AG20443 (cell line): ENCODE results near the gene STAM2.
"Not testable (repeated sequence)": the region's sequence is repeated elsewhere in the genome, so short reads cannot be mapped to it uniquely, and the experiment has no call there.

ENCODE experiments used
- DNase-seq: peaks from one replicate; pipeline ENCODE4 v3.0.0; 2012; ENCODE audit warnings: low spot score, mixed read lengths

STAM2 gene

DNA sequence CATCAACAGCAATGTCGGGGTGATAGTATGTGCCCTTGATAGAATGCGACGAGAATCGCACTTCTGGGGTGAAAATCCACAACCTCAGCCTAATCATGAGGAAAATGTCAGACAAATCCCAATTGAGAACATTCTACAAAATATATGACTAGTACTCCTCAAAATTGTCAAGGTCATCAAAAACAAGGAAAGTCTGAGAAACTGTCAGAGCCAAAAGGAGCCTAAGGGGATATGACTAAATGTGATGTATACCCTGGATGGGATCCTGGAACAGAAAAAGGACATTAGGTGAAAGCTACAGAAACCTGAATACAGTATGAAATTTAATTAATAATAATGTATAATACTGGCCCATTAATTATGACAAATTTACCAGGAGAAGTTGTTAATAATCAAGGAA lies 69.1 kb downstream of the STAM2 start:
- no peak for DNase-seq

DNA sequence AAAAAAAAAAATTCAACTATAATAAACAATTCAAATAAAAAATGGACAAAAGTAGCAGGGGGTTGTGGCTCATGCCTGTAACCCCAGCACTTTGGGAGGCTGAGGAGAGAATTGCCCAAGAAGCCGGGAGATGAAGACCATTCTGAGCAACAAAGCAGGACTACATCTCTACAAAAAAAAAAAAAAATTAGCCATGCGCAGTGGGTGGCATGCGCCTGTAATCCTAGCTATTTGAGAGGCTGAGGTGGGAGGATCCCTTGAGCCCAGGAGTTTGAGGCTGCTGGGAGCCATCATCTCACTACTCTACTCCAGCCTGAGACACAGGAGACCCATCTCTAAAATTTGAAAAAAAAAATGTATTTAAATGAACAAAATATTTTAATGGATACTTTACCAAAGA lies 72.3 kb downstream of the STAM2 start:
- no peak for DNase-seq

DNA sequence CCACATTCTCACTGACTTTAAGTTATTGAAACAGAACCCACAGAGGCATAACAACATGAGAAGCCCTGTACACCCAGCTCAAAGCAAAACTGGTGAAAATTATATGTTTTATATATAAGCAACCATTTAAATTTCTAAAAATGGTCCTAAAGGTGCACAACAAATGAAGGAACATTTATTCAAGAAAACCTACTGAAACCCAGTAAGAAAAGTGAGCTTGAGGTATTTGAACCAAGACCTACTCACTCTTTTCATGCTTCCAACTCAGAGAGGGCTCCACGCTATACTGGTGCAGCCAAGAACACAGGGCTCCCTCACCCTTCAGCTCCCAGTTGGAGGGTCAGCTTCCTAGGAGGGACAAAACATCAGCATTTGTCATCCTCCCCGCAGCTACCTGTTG lies 74.6 kb downstream of the STAM2 start:
- DNase-seq, result no peak

DNA sequence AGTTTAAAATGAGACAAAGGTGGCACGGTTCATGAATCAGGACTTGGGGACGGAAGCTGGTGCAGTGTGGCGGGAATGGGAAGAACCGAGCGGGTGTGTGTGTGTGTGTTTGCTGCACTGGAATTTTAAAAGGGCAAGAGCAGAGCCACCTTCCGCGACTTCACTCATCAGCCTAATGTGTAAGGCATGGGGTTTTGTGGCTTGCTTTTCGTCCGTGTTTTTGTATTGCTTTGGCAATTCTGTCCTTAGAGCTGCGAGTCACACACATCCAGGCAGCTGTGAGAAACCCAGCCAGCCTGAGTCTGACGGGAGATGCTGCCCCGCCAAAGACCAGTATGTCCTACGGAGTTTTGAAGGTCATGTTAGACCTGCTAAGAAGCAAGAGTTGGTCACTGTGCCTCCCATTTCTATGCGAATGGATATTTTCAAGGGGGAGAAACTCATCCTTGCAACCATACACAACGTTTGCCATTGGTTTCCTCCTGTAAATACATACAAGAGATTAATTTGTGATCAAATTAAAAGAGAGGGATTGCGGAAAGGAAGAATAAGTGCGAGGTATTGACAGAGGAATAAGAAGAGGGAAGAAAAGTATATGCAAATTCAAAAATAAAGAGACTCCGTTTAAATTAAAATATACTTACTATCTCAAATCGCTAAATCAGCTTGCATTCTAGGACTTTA lies 76.1 kb downstream of the STAM2 start:
- DNase-seq, result peak; percentile 48

DNA sequence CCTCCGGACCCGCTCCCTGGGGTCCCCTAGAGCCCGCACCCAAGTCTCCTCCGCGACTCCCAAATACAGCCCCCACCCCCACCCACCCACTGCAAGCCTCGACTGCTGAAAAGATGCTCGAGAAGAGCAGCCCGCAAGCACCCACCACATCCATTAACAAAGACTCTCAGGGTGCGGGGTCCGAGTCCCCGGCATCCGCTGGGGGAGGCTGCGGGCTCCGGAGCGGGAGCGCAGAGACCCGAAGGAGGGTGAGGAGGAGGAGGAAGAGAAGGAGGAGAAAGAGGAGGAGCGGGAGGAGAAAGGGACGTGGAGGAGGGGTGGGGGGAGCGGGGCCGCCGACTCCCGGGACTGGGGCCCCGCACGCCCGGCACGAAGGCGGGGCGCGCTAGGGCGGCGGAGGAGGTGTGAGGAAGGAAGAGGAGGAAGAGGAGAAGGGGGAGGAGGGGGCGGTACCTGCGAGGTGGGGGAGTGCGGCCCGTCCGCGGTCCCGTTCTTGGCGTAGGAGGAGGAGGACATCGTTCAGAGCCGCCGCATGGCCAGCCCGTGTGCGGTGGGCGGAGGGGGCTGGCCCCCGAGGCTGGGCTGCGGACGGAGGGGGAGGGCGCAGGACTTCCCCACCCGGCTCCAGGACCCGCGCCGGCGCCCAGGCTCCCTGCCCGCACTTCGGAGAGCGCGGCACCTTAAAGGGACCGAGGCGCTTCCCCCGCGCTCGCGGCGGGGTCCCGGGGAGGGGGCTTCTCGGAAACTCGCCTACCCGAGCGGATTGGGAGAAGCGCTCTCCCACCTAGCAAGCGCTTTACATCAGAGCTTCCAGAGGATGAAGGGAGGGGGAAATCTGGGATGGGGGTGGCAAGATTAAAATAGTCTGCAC lies 76.8 kb downstream of the STAM2 start, which contains the start of gene CACNB4:
TSS of gene CACNB4 (minus strand) at position 549 of the 871 bp plus-strand sequence.
- DNase-seq, result peak; percentile 30

DNA sequence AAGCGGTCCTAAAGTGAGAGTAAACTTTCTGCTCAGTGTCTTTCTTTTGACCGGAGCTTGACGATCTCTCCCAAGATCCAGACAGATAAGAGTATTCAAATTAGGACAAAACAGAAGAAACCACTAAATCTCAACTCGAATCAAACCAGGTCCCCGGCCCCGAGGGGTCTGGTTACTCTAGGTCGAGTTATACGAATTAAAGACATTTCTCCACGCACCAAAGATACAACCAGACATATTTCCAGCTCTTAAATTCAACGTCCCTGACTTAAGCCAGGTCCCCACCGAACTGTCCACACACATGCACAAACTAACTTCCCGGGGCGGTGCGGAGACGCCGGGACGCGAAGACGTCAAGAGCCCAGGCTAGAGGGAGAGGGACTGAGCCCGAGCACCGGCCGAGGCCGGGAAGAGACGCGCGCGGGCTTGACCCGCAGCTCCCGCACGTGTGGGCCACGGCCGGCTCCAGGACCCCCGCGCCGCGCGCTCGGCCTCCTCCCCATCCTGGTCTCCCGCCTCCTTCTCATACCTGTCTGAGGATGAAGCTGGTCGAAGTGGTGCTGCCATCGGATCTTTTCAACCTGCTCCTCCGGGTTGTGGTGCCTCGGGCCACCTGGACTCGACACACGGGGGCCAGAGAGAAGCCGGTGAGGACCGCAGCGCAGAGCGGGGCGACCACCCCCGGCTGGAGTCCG lies 77.6 kb downstream of the STAM2 start:
- DNase-seq, result peak; percentile 58

DNA sequence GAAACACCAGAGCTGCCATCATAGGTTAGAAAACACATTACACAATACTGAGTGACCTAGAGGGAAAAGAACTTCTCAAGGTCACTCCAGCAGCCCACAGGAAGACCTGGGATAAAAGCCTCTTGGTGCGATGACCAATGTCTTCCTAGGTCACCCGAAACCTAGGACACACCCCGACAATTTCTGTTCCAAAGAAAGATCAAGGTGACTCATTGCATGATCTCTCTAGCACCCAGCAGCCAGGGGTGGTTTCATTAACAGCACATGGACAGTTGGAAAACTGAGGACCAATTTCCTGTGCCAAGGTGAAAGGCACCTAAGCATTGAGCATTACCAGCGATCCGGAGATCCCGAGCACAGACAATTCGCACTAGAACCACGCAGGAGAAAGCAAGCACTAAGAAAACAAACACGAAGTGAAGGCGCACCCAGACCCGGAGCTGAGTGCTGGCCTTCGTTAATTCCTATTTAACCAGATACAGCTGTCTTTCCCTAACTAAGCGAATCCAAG lies 78.2 kb downstream of the STAM2 start:
- DNase-seq, result peak; percentile 52

DNA sequence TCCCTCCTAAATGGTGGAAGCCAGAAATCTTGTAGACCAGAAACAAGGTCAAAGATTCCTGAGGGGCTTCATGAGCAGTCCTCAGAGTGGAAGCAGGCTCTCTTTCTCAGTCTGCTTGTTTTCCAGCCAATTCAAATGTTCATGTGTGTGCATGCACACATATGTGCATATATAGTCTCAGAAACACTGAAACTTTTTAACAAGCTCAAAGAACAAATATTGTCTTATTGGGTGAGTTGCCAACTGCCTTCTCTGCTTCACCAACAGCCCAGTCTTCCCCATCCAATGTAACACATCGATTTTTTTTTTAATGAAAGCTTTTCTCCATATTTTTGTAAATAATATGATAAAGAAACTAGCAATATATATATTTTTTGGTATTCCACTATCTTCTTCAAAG lies 80.4 kb downstream of the STAM2 start:
- no peak for DNase-seq

DNA sequence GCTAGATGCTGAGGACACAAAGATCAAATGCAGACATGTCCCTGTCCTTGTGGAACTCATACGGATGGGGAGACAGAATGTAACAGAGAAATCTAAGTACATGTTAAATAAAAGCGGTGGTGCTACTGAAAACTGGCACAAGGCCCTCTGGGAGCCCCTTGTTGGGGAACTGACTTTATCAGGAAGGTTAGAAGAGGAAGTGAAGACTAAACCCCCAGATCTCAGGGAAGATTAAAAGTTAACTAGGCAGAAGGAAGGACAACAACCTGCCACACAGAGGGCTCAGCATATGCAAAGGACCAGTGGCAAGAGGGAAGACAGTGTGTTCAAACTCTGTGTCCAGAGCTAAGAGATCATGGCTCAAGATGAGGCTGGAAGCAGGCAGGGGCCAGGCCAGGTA lies 81.5 kb downstream of the STAM2 start:
- DNase-seq, result no peak

DNA sequence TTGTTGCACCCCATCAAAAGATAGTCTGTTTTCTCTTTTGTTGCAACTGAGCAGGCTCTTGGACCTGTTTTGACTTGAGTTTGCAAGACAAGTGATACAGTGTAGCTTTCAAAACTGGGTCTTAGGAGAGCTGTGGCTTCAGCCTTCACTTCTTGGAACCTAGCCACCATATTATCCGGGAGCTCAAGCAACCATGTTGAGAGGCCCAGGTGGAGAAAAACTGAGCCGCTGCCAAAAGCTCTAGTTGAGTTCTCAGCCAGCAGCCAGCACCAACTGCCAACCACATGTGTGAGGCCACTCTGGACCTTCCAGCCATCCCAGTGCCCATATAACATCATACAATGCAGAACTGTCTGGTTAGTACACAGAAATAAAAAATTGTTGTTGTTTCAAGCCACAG lies 82.1 kb downstream of the STAM2 start:
- DNase-seq, result no peak

DNA sequence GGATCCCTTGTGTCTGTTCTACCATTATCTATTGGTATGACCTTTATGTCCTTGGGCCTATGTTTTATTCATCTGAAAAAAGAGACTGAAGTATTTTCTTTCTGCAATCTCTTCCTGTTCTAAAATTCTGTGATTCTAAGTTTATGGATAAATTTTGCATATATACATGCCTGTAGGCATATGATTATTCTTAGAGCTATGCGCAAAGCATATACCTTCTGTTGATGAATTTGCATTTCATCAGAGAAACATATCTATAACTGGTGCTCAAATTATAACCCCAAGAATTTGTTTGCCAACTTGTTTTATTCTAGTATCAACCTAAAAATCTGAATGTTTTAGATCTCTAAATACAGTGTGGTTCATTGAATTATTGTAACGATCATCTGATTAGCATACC lies 83.5 kb downstream of the STAM2 start:
- no peak for DNase-seq

DNA sequence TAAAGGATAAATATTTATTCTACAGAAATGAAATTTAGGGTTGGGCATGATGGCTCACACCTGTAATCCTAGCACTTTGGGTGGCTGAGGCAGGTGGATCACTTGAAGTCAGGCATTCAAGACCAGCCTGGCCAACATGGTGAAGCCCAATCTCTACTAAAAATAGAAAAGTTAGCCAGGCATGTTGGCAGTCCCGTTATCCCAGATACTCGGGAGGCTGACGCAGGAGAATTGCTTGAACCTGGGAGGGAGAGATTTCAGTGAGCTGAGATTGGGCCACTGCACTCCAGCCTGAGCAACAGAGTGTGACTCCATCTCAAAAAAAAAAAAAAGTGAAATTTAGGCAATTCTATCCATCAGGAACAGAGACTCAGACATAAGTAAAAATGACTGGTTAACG lies 84.8 kb downstream of the STAM2 start:
- DNase-seq, result not testable (repeated sequence)

DNA sequence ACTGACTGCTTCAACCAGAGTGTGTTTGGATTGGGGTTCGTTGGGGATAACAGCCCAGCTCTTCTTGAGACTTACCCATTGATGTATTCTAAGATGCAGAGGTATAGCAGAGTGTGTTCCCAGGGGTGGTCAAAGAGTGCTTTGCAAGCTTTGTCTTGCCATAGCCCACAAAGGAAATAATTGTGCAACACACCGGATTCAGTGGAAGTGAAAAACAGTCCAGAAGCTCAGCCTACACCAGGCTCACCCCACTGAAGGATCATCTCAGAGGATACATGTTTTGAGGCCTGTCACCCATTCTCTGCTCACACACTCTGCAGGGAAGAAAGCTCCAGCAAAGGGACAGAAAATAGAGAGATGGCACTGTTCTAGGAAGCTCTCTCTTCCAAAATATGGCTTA lies 86.3 kb downstream of the STAM2 start:
- no peak for DNase-seq

DNA sequence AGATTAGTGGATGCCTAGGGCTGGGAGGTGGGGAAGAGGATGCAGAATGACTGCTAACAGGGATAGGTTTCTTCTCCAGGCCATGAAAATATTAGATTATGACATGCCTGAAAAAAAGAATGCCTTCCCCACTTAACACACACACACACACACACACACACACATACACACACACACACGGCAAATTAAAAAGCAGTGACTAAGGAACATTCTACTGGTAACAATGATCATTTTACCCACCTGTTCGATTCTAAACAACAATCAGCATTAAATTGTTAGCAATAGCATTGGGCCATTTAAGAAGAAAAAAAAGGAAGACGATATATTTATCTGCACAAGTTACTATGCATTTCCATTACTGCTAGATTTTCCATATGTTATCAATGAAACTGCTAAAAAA lies 87.6 kb downstream of the STAM2 start:
- DNase-seq, result no peak

DNA sequence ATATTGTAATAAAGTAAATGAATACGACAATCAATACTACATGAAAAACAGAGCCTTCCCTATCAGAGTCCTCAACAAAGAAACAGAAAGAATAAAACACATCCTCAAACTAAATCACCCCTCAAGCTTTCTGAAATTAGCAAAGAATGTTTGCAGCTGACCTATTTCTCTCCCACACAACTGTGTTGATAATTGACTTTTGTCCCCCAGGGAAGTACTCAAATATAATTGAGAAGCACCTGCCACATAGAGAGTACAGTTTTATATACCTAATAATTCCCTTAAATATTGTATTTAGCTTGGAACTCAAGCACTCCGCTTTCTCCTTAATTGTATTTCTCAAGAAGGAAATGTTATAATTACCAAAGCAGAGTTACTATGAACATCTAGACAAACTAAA lies 89.3 kb downstream of the STAM2 start:
- DNase-seq, result no peak

DNA sequence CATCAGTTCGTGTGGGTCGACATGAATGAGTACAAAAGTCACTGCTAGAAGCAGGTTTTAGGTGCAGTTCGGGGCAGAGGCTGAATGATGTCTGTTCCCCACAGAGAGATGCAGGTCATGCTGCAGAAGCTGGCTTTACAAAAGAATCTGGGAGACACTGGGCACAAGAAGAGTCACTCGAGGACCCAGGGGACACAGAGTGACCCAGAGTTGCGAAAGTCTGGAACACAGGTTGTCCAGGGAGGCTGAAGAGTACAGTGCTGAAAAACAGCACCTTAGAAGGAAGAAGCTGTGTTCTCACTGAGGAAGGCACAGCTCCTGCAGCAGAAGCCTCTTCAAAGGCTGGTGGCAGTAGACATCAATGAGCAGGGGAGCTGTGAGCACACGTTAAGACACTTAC lies 91.5 kb downstream of the STAM2 start:
- no peak for DNase-seq

DNA sequence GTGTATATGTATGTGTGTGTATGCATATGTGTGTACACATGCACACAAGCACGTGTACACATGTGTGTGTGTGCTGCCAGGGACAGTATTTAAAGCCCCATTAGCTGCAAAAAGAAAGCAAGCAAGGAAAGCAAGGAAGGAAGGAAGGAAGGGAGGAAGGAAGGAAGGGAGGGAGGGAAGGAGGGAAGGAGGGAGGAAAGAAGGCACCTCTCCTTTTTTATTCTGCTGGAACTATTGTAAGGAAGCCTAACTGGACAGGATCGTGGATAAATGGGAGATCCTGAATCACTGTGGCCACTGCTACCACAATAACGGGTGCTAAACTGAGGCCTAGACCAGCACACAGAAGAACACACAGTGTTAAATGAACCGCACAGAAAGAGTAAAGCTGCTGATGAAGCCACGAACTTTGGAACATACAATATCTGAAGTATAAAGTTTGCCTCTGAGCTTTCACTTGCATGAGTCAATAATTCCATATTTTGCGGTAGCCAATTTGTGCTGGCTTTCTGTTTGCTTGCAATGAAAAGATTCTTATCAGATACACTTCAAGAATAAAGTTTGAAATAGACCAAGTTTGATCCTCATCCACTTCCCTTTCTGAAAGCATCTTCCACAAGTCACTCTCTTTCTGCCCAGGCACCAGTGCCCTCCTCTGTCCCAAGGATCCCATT lies 92.2 kb downstream of the STAM2 start:
- DNase-seq, result no peak

DNA sequence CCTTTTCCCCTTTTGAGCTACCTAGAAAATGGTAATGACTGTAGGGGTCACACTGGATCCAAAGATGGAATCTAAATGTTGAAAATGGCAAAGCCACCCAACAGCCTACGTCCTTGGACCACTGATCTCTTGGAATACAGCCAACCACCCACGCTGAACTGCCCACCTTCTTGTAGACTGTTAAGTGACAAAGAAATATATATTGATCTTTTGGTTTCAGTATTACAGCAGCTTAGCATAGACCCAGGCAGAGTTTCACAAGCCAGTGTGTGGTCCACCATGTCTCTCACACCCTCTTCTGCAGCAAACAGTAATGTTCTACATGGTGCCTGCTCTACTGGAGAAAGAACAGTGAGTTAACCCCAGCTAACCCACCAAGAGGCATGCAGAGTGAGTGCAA lies 96.9 kb downstream of the STAM2 start:
- DNase-seq, result no peak

DNA sequence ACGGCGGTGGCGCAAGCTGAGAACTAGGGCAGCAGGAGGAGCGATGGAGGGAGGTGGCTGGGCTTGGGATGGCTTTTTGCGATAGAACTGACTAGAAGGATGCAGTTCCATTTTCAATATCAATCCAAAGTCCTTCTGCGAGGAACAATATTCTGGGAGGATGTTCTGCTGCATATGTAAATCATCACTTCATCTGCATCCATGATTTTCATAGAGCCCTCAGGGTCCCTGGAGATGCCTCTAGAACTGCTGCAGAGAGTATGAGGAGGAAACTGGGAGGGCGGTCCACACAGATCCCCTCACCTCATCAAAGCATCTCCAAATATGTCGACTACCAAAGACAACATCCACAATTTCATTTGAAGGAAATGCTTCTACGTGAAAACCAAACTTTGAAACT lies 97.5 kb downstream of the STAM2 start:
- DNase-seq, result no peak

DNA sequence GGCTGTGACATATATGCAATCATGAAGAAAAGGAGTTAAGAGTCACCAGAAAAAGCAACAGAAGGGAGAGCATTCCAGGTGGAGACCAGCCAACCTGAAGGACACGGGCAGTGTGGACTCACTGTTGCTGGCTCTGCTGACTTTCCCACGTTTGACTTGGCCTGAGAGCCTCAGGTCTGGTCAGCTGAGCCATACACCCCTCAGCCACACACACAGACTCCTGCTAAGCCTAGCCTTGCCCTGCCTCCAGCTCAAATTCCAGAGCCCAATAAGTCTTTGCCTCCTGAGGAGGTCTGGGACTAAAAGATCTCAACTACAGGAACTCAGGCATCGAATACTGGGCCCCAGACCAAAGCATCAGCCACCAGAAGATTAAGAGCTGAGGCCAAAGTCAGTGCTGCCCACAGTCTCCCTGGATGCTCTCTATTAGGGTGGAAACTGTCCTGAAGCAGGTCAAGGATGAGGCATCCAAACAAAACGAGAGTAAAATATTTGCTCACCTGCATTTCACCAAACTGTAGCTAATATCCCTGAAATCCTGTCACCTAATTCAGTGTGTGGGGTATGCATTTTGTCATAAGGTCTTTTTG lies 100.0 kb downstream of the STAM2 start:
- DNase-seq, result no peak

DNA sequence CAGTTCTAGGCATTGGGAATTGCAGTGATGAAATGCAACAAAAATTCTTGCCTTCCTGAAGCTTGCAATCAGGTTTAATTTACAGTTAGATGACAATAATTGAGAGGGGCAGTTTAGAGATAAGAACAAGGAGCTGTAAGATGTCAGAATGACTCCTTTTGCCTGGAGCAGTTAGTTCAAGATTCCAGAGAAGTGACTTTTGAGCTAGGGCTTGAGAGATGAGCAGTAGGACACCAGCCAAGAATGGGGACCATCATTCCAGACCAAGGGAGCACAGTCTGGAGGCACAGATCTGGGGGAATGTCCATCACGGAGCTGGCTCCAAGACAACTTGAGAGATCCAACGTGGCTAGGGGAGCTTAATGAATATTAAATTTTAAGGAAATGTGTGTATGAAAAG lies 103.6 kb downstream of the STAM2 start:
- no peak for DNase-seq

DNA sequence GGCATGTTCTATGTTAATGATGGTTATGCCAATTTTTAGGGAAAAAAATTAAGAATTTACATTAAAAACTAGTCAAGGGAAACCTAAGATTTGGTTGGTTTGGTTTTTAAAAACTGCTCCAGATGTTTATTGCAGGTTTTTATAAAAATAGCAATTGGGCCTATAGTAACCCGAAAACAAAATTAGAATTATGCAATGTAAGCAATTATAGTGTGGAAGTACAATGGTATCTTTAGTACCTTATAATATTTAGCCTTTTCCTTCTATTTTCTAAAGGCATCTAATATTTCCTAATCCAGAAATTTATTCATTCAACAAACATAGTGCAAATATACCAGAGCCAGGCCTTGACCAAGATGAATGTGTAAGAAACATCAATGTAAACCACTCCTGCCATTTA lies 104.0 kb downstream of the STAM2 start:
- no peak for DNase-seq
